Fibroblast of the aortic adventitia (primary cell): ENCODE measurements around the gene PHF2. TPM values are rescaled to one million over a fixed set of nuclear protein-coding genes. Genes with fewer than 3 reads are reported as not detected.

Source experiments
- DNase-seq: peaks from one replicate; pipeline ENCODE4 v3.0.0-alpha.2; 2010; ENCODE audit warnings: low read depth
- H3K4me3 ChIP-seq: 2 replicates; pipeline ENCODE4 v1.5.1; 2011; ENCODE audit warnings: low read depth, mild to moderate bottlenecking, control low read depth, low read length, moderate library complexity
- CTCF ChIP-seq: IDR thresholded peaks from 2 replicates; pipeline ENCODE4 v1.5.1; 2011; ENCODE audit warnings: mild to moderate bottlenecking, low read length, control low read depth, inconsistent platforms; ENCODE audit not compliant: insufficient read depth
- total RNA-seq: library from RNA; depleted of rRNA; stranded (reverse); fragments of >200 nt; gene quantifications from 2 replicates; pipeline ENCODE4 v1.2.3, GENCODE V29; 2012; ENCODE audit warnings: low replicate concordance

The PHF2 gene
- total RNA-seq, 1 donor, result 14.2 TPM

GRCh38 chr9:93566408-93567270 is 9.7 kb upstream of the PHF2 start:
- H3K4me3 ChIP-seq, result peak overlapping the region; percentile 80
- TF ChIP-seq CTCF, result peak; percentile 89
- DNase-seq, result peak; percentile 94

- no peak for TF ChIP-seq CTCF
- H3K4me3 ChIP-seq, result peak overlapping the region; percentile 80
- DNase-seq, result peak; percentile 17
These were observed 9.0 kb upstream of the PHF2 start for GRCh38 chr9:93567271-93567959.

- no peak for DNase-seq
- H3K4me3 ChIP-seq, result no peak overlapping the region
- TF ChIP-seq CTCF, result no peak
These were observed 8.2 kb upstream of the PHF2 start for GRCh38 chr9:93568169-93568568.

GRCh38 chr9:93569621-93570174 is 6.7 kb upstream of the PHF2 start:
- DNase-seq, result no peak
- no peak for TF ChIP-seq CTCF
- H3K4me3 ChIP-seq, result no peak overlapping the region

- no peak overlapping the region for H3K4me3 ChIP-seq
- no peak for TF ChIP-seq CTCF
- DNase-seq, result no peak
These were observed 4.2 kb upstream of the PHF2 start for GRCh38 chr9:93572221-93572620.

GRCh38 chr9:93572636-93573515 is 3.5 kb upstream of the PHF2 start:
- no peak for TF ChIP-seq CTCF
- no peak for DNase-seq
- H3K4me3 ChIP-seq, result no peak overlapping the region
